HEK293T (cell line): ENCODE data around the gene ANKZF1.

ENCODE experiments used
- ARNT ChIP-seq: fragments of 450-650 bp; IDR thresholded peaks from 2 replicates; pipeline ENCODE4 v1.6.1; 2017; ENCODE audit warnings: mild to moderate bottlenecking
- BHLHE40 ChIP-seq: fragments of 450-650 bp; IDR thresholded peaks from 2 replicates; pipeline ENCODE4 v1.6.1; 2016; ENCODE audit warnings: mild to moderate bottlenecking, moderate library complexity, borderline replicate concordance
- ELF4 ChIP-seq: fragments of 450-650 bp; IDR thresholded peaks from 2 replicates; pipeline ENCODE4 v1.6.1; 2017; ENCODE audit warnings: antibody characterized with exemption
- FOXK2 ChIP-seq: fragments of 450-650 bp; IDR thresholded peaks from 2 replicates; pipeline ENCODE4 v1.6.1; 2016; ENCODE audit warnings: mild to moderate bottlenecking
- FOXM1 ChIP-seq: fragments of 450-650 bp; IDR thresholded peaks from 2 replicates; pipeline ENCODE4 v1.6.1; 2017; ENCODE audit warnings: mild to moderate bottlenecking, borderline replicate concordance
- HDGF ChIP-seq: fragments of 450-650 bp; IDR thresholded peaks from 2 replicates; pipeline ENCODE4 v1.6.1; 2017; ENCODE audit warnings: antibody characterized with exemption, borderline replicate concordance
- LEF1 ChIP-seq: fragments of 450-650 bp; IDR thresholded peaks from 2 replicates; pipeline ENCODE4 v1.6.1; 2017; ENCODE audit warnings: mild to moderate bottlenecking, borderline replicate concordance
- NFRKB ChIP-seq: fragments of 450-650 bp; IDR thresholded peaks from 2 replicates; pipeline ENCODE4 v1.6.1; 2016; ENCODE audit warnings: mild to moderate bottlenecking, moderate library complexity
- SP1 ChIP-seq: fragments of 450-650 bp; IDR thresholded peaks from 2 replicates; pipeline ENCODE4 v1.6.1; 2017
- SUZ12 ChIP-seq: fragments of 450-650 bp; IDR thresholded peaks from 2 replicates; pipeline ENCODE4 v1.6.1; 2016; ENCODE audit warnings: mild to moderate bottlenecking

- TF ChIP-seq FOXM1 (no peak), NFRKB (no peak), ARNT (no peak), BHLHE40 (no peak), SUZ12 (no peak), ELF4 (no peak), FOXK2 (no peak), LEF1 (no peak), HDGF (no peak), SP1 (no peak)
Observed at GRCh38 chr2:219244789-219245147, 15.2 kb downstream of the ANKZF1 start.
